PC-9 (cell line): ENCODE results near the gene INPP5B. TPM values are rescaled to one million over a fixed set of nuclear protein-coding genes. Genes with fewer than 3 reads are reported as not detected.

Source experiments
- BruUV-seq: library from RNA; stranded (reverse); fragments of 400-500 nt; replicated peaks from 2 replicates; lab custom pipeline; 2021; lab: Mats Ljungman, UMichigan
- CTCF ChIA-PET: fragments of 300-600 bp; sonication (Branson Sonifier 250); formaldehyde crosslinking; loops from one replicate; lab custom pipeline; 2022; ENCODE audit warnings: antibody characterized with exemption; lab: Charles Lee
- POLR2A ChIA-PET: fragments of 300-600 bp; sonication (Branson Sonifier 250); formaldehyde crosslinking; loops from one replicate; lab custom pipeline; 2022; ENCODE audit warnings: antibody characterized with exemption; ENCODE audit not compliant: unreplicated experiment; lab: Charles Lee
- DNase-seq, 2 experiments: peaks; one replicate each; pipeline versions ENCODE4 v3.0.0 to v3.0.0-alpha.2; 2015 to 2022; ENCODE audit warnings: mixed read lengths in 1 of 2
- H2AFZ ChIP-seq: fragments of 200-600 bp; sonication (generic); 2 replicates; pipeline ENCODE4 v1.8.1; 2017; ENCODE audit warnings: antibody characterized with exemption
- H3F3A ChIP-seq: fragments of 200-600 bp; sonication (generic); 2 replicates; pipeline ENCODE4 v1.8.1; 2017; ENCODE audit warnings: antibody characterized with exemption, mild to moderate bottlenecking, low read depth; ENCODE audit not compliant: insufficient read depth
- H3K27ac ChIP-seq: fragments of 200-600 bp; sonication (generic); 2 replicates; pipeline ENCODE4 v1.6.1; 2016; ENCODE audit warnings: mixed run types
- H3K27me3 ChIP-seq: fragments of 200-600 bp; sonication (generic); 2 replicates; pipeline ENCODE4 v1.6.1; 2016; ENCODE audit warnings: low read depth, mixed run types; ENCODE audit not compliant: insufficient read depth
- H3K36me3 ChIP-seq: fragments of 200-600 bp; sonication (generic); 2 replicates; pipeline ENCODE4 v1.6.1; 2016; ENCODE audit warnings: low read depth, mixed run types
- H3K4me1 ChIP-seq: fragments of 200-600 bp; sonication (generic); replicated peaks from 2 replicates; pipeline ENCODE4 v1.6.1; 2016; ENCODE audit warnings: mixed run types; ENCODE audit not compliant: insufficient read depth
- H3K4me2 ChIP-seq: fragments of 200-600 bp; sonication (generic); 2 replicates; pipeline ENCODE4 v1.6.1; 2017; ENCODE audit warnings: mixed run types
- H3K4me3 ChIP-seq: fragments of 200-600 bp; sonication (generic); 2 replicates; pipeline ENCODE4 v1.6.1; 2016; ENCODE audit warnings: mixed run types
- H3K79me2 ChIP-seq: fragments of 200-600 bp; sonication (generic); 2 replicates; pipeline ENCODE4 v1.6.1; 2017; ENCODE audit warnings: low read depth, mixed run types
- H3K9me2 ChIP-seq: fragments of 200-600 bp; sonication (generic); 2 replicates; pipeline ENCODE4 v1.8.1; 2017; ENCODE audit warnings: mild to moderate bottlenecking; ENCODE audit not compliant: insufficient read depth
- H3K9me3 ChIP-seq: fragments of 200-600 bp; sonication (generic); 2 replicates; pipeline ENCODE4 v1.8.1; 2016; ENCODE audit warnings: low read depth; ENCODE audit not compliant: insufficient read depth
- H4K20me1 ChIP-seq: fragments of 200-600 bp; sonication (generic); 2 replicates; pipeline ENCODE4 v1.8.1; 2017; ENCODE audit not compliant: insufficient read depth
- EZH2 ChIP-seq: fragments of 200-600 bp; sonication (generic); IDR thresholded peaks from 2 replicates; pipeline ENCODE4 v1.8.0; 2017; ENCODE audit warnings: antibody characterized with exemption, low read depth
- intact Hi-C: fragments of 100-400 bp; cut with micrococcal nuclease; formaldehyde crosslinking; loops from one replicate; pipeline ENCODE4 v1.10.0; 2022; ENCODE audit not compliant: unreplicated experiment
- total RNA-seq: library from RNA; stranded (reverse); gene quantifications from 2 replicates; pipeline ENCODE4 v1.2.3, GENCODE V29; 2021
- TF ChIP-seq, protein P1 (sequence below): fragments of 200-600 bp; sonication (generic); conservative IDR thresholded peaks from 2 replicates; pipeline ENCODE4 v1.6.1; 2017; ENCODE audit warnings: mixed run types, antibody characterized with exemption, mild to moderate bottlenecking, moderate library complexity

Gene INPP5B
- total RNA-seq, 1 experiment from 2014 or later = 28.1 TPM

DNA sequence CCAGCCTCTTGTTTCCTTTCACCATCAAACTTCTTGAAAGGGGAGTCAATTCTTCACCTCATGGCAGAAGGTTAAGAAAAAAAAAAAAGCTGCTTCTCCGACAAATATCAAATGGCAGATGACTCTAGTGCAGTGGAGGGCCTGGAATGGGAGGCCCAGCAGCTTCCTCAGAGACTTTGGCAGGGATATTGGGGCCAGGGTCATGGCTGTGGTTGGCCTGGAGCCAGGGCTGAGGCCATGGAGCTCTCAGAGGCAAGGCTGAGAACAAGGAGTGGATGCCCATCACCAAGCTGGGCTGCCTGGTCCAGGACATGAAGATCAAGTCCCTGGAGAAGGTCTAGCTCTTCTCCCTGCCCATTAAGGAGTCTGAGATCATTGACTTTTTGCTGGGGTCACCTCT is 106.1 kb downstream of the INPP5B start:
- Histone ChIP-seq H3K9me2 (no peaks in the 10 kb centered on the region), H3K9me3 (no peaks in the 10 kb centered on the region), H3K4me2 (no peak overlapping the region), H4K20me1 (no peaks in the 10 kb centered on the region), H3K4me3 (no peak overlapping the region), H3K4me1 (peaks cover 11% of the 10 kb centered on the region), H3F3A (no peaks in the 10 kb centered on the region), H3K27me3 (no peaks in the 10 kb centered on the region), H3K27ac (no peak overlapping the region), H3K79me2 (peaks cover 21% of the 10 kb centered on the region), H3K36me3 (peaks cover 26% of the 10 kb centered on the region), H2AFZ (no peak overlapping the region)
- intact Hi-C loops = no loop called here
- TF ChIP-seq EZH2 = no peak
- TF ChIP-seq, protein P1, sequence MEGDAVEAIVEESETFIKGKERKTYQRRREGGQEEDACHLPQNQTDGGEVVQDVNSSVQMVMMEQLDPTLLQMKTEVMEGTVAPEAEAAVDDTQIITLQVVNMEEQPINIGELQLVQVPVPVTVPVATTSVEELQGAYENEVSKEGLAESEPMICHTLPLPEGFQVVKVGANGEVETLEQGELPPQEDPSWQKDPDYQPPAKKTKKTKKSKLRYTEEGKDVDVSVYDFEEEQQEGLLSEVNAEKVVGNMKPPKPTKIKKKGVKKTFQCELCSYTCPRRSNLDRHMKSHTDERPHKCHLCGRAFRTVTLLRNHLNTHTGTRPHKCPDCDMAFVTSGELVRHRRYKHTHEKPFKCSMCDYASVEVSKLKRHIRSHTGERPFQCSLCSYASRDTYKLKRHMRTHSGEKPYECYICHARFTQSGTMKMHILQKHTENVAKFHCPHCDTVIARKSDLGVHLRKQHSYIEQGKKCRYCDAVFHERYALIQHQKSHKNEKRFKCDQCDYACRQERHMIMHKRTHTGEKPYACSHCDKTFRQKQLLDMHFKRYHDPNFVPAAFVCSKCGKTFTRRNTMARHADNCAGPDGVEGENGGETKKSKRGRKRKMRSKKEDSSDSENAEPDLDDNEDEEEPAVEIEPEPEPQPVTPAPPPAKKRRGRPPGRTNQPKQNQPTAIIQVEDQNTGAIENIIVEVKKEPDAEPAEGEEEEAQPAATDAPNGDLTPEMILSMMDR = no peak
- no peak for DNase-seq
- ChIA-PET CTCF (no interaction called here), POLR2A (no interaction called here)
- BruUV-seq = no TSS peak

DNA sequence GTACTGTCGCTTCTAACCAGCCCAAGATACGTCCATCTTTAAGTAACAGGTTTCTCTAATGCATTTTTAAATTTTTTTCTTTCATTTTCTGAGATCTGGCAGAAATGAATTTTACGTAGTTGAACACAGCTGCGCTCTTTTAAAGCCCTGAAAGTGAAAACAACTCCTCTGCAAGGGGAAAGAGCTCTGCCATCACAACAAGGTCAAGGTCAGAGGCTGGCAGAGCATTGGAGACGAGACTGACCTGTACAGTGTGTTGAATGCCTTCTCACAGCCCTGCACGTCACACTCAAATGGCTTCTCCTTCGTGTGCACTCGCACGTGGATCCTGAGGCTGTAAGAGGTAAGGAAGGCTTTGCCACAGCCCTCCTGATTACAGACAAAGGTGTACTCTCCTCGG is 107.2 kb downstream of the INPP5B start:
- ChIA-PET CTCF (interaction anchor here (0.5 kb wide), 1 partner anchor 31 kb away, joined by 4 read pairs; no protein-coding TSS in a partner anchor), POLR2A (no interaction called here)
- TF ChIP-seq, protein P1 = no peak
- no peak for TF ChIP-seq EZH2
- no TSS peak for BruUV-seq
- Histone ChIP-seq H3K9me3 (no peaks in the 10 kb centered on the region), H4K20me1 (no peaks in the 10 kb centered on the region), H3K4me2 (no peak overlapping the region), H3K4me1 (peaks cover 1% of the 10 kb centered on the region), H3K27ac (no peak overlapping the region), H3F3A (no peaks in the 10 kb centered on the region), H2AFZ (no peak overlapping the region), H3K9me2 (no peaks in the 10 kb centered on the region), H3K79me2 (peaks cover 11% of the 10 kb centered on the region), H3K4me3 (no peak overlapping the region), H3K27me3 (no peaks in the 10 kb centered on the region), H3K36me3 (peaks cover 32% of the 10 kb centered on the region)
- no peak for DNase-seq
- intact Hi-C loops = no loop called here

DNA sequence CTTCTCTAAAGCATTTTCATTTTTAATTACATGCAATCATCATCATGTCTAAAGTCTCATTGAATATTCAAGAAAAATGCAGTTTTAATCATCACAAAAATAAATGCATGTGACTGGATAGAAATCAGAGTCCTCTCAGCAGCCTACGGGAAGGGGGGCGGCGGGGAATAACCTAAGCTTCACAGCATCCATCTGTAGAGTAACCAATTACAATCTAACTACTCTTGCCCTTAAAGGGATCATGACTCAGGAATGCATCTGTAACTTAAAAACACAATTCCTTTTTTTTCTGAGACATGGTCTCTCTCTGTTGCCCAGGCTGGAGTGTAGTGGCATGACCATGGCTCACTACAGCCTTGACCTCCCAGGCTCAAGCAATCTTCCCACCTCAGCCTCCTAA is 110.1 kb downstream of the INPP5B start:
- Histone ChIP-seq H3K4me2 (no peak overlapping the region), H3K9me3 (no peaks in the 10 kb centered on the region), H4K20me1 (no peaks in the 10 kb centered on the region), H3K27ac (no peak overlapping the region), H3K36me3 (peaks cover 39% of the 10 kb centered on the region), H3K27me3 (no peaks in the 10 kb centered on the region), H3F3A (no peaks in the 10 kb centered on the region), H3K4me1 (no peaks in the 10 kb centered on the region), H2AFZ (no peak overlapping the region), H3K79me2 (no peaks in the 10 kb centered on the region), H3K9me2 (no peaks in the 10 kb centered on the region), H3K4me3 (no peak overlapping the region)
- BruUV-seq = no TSS peak
- DNase-seq = no peak
- ChIA-PET CTCF (no interaction called here), POLR2A (no interaction called here)
- TF ChIP-seq EZH2 = no peak
- TF ChIP-seq, protein P1 = no peak
- intact Hi-C loops = no loop called here
